GM21723 (cell line): ENCODE data around the gene PPM1H.
"Not testable (repeated sequence)": the region's sequence is repeated elsewhere in the genome, so short reads cannot be mapped to it uniquely, and the experiment has no call there.

ENCODE experiments used
- ATAC-seq: cut with Tn5 transposase; IDR thresholded peaks from one replicate; pipeline ENCODE4 v1.9.1; 2021; ENCODE audit warnings: mild to moderate bottlenecking, moderate library complexity; ENCODE audit not compliant: unreplicated experiment

PPM1H gene

DNA sequence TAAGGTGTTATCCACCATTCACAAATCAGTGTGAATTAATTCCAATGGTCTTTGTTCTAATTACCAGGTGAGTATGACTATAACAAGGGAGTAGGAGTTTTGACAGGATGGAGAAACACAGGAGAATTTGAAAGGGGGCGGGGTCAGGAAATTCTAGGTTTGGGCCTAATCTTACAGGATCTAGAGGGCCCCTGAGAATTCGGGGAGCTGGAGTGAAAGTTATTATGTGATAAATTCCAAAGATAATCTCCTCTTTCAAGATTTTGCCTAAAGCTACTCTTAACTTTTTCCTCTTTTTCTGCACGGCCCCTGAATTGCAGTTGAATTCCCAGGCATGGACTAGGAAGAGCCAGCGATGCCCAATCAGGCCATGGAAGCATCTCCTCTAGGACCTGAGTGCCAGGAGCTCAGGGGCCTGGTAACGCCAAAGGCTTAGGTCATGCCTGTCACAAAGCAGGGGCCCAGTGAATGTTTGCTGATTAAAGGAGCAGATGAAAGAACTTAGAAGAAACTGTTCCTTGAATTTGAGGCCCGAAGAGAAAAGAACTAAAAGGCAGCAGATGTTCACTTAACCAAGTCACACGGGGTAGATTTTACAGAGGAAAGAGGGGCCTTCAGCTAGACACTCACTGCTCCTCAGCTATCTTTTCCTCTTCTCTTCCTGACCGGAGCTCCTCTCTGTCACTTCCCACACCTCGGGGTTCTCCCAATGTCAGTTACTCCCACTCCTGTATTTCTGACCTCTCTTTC is 195.5 kb downstream of the PPM1H start:
- ATAC-seq, result no peak

DNA sequence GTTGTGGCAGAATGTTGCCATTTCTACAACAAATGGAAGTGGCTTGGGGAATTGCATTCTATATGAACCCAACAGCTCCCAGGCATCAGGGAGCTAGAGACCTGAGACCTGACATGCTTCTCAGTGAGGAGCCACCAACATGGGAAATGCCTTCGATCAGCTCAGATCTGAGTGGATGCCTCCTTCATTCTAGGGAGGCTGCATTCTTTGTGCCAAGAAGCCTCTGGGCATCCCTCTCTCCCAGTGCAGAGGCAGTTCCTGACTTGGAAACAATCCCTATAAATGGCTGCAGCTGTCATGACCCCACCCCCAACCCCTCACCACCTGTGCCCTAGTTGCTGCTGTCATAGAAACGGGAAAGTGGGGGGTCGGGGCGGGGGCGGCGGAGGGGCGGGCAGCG is 196.3 kb downstream of the PPM1H start:
- ATAC-seq, result no peak

DNA sequence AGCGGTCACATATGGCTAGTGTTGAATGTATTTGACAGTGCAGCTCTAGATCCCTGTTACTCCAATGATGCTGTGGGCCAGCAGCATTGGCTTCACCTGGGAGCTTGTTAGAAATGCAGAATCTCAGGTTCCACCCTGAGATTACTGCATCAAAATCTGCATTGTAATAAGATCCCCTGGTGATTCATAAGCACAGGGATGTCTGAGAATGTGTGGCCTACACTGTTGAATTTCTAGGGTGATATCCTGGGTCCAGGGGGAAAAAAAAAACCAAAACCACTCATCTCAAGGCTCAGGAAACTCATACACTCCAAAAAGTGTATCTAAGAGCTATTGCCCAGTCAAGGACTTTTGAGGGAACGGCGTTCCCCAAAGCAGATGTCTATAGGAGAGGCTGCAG is 196.8 kb downstream of the PPM1H start:
- no peak for ATAC-seq

DNA sequence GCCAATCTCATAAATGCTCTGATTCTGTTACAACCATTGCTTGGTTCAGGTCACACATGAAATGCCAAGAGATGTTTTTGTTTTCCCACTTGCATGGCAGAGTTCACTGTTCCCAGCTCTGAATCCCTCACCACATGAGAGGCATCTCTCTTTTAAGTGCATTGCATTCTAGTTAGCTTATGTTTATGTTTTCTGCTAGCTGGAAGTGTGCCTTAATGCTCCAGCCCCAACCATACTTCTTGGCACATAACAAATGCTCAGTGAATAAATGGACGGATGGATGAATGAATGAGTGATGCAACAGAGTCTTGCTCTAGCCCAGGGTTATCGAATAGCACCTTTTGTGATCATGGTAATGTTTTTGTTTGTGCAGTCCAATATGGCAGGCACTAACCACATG is 197.3 kb downstream of the PPM1H start:
- ATAC-seq, result no peak

DNA sequence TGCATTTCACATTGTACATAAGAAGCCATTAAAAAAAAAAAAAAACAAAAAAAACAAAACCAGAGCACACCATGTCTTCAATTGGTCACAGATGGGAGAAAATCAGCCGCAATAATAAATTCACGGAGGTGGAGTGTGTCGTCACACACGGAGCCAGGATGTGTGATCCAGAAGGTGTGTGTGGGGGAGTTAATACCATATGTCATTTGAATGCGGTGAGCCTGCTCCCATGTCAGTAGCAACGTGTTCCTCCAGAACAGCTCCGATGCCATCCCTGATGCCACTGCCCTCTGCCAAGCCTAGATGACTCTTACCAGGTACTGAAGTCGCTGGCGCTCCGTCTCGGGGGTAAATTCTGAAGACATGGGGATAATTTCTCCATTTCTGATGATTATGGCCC is 197.8 kb downstream of the PPM1H start:
- no peak for ATAC-seq

DNA sequence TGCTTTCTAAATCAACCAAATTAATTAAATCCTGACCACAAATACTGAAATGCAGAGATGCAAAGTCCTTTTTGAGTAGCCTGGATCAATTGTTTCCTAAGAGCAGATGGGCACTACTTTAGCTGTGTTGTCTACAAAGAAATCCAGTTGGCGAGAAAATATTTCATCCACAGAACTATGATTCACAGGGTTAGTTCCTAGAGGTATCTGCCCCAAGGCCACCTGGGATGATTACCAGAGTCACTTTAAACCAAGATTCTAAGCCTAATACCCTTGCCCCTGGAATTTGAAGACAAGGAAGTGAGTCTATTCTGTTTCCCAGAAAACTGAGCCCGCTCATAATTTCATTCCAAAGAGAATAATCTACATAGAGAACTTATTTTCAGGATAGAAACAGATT is 198.4 kb downstream of the PPM1H start:
- no peak for ATAC-seq

DNA sequence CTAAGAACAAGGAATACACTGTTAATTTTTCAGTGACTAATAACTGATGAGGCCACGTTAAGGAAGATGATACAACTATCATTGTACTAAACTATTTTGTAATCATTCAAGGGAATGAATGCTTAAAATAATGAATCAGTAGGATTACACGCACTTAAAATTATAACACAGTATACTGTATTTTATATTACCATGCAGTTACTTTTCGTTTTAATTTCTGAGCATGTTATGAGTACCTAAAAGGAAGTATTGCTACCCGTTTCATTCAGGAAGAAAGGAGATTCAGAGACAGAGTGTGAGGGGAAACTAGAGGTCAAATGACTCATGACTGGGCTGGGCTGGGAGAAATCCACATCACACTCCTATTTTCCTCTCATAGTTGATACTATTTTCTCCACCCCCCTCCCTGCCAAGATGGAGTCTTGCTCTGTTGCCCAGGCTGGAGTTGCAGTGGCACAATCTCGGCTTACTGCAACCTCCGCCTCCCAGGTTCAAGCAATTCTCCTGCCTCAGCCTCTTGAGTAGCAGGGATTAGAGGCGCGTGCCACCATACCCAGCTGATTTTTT is 202.0 kb downstream of the PPM1H start:
- no peak for ATAC-seq

DNA sequence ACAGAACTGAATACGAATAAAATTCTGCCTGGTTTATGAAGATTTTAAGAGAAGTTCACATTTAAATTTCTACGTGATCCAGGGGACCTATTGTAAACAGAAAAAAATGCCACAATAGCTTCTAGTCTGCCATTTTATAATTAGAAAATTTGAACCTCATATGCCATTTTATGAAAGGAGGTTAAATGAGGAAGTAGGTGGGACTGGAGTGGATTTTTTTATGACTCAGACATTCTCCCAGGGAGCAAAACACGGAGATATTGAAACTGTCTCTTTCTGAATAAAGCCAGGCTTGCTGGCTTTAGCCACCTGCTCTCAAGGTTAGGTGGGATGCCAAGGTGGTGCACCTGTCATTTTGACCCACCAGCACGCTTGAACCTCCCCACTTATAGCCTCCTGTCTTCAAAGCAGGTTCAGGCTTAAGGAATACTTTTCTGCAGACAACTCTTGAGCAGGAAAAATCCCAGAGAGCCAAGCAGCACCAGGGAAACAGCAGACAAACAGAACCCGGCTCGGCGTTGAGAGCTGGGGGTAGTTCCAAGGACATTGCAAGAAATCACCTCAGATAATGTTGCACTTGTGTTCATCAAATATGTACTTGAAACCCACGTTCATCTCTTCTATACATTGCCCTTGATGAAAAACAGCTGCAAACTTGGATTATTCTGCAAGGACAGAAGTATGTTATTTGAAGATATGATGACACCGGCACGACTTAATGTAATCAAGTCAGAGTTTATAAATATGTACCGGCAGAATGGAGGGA is 203.7 kb downstream of the PPM1H start:
- no peak for ATAC-seq

DNA sequence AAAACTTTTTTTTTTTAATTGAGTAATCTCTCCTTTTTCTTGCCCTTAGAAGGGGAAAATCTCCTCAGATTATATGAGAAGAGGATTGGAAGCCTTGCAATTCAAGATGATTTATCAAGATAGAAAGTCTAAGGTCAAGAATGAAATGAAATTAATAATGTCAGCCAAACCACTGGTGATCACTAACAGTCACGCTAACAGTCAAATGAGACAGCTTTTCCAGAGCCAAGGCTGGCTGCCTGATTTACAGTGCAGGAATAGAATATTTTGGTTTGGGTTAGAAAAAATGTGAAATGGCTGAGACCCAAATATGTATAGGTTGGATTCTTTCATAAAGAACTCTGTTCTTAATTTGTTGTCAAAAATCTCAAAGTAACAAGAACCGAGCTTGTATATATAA is 204.3 kb downstream of the PPM1H start:
- ATAC-seq, result no peak

DNA sequence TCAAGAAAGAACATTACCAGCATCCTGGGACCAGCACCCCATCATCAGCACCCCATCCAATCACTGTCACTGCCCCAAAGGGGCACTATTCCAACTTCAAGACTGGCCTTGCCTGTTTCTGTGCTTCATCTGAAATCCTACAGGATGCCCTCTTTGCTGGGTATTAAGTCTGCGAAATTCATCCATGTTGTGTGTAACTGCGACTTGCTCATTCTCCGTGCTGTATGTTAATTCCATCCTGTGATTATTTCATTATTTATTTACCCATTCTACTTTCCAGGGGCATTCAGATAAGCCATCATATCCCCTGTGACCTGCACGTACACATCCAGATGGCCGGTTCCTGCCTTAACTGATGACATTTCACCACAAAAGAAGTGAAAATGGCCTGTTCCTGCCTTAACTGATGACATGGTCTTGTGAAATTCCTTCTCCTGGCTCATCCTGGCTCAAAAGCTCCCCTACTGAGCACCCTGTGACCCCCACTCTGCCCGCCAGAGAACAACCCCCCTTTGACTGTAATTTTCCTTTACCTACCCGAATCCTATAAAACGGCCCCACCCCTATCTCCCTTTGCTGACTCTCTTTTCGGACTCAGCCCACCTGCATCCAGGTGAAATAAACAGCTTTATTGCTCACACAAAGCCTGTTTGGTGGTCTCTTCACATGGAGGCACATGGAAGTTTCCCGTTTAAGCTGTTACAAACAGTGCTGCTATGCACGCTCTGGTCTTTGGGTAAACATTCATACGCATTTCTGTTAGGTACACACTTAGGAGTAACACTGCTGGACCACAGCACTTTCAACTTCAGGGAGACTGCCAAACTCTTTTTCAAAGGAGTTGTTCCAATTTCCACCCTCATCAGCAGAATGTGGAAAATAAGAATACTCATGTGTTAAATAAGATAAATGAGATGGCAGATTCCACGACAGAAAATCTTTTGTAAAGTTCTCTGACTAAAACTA is 205.1 kb downstream of the PPM1H start:
- ATAC-seq, result not testable (repeated sequence)

DNA sequence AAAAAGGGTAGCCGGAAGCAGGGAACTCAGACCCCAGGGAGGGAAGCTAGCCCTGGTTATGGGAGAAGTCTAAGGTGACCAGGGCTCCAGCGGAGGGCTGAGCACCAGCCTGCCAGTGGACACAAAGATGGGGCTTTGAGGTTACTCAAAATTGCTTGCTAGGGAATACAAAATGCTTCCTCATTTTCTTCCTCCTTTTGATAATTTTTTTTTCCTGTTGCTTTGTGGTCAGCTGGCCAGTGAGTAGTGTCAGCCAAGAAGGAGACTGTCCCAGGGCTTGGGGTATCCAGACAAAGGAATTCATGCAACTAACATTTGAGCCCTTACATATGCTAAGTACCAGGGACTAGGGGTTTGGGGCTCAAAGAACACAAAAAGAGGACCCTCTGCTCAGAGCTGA is 206.2 kb downstream of the PPM1H start:
- no peak for ATAC-seq

DNA sequence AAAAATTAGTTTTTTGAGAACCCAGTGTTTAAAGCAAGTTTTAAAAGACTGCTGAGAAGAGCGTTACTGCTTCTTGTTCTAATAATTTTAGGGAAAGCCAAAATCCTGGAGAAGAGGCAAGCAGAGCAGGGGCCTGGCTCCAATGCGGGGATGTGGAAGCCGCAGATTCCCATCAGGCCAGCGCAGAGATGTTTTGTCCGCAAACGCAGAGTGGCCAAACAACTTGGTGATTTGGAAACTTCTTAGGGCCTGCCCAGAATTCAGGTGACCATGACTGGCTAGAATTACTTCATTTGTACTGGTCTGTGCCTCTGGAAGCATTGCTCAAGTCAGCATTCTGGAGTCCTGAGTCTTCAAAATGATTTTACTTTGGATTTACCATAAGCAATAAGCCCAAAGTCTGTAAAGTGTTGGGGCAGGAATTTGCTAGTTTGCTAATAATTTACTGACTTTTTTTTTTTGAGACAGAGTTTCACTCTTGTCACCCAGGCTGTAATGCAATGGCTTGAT is 208.4 kb downstream of the PPM1H start:
- ATAC-seq, result no peak

DNA sequence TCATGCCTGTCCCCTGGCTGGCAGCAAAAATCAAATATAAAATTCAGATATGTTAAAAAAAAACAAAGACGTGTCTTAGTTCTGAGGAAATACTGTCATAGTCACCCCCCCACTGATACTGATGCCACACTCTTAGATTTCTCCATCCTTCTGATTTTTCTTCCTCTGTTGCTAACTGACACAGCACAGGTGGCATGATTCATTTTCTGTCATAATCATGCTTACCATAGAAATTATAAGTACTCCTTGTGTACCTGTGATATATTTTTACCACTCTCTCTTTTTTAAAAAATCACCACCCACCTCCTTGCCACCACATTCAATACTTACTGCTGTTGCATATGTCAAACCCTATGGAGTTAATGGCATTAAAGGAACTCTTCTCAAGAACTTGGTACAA is 209.2 kb downstream of the PPM1H start:
- ATAC-seq, result no peak

DNA sequence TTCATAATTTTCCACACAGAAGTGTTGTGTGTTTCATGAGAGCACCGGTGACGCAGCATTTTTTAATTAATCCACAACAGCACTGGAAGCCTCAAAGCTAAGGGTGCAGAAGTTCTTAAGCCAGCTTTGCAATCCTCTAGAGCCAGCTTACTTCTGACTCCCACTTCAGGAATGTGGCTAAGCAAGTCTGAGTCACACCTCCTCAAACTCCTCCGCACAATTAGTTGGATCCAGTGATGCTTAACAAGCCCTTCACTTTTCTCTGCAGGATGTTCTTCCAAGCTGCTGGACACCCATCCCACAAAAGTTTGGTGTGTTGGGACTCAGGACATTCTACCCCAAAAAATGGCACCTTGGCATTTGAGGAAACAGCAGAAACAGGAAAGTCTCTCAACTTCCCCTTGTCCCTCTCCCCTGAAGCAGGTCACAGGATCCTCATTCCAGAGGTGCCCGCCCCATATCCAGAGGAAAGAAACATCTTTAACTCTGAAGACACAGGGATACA is 210.0 kb downstream of the PPM1H start:
- ATAC-seq, result no peak

DNA sequence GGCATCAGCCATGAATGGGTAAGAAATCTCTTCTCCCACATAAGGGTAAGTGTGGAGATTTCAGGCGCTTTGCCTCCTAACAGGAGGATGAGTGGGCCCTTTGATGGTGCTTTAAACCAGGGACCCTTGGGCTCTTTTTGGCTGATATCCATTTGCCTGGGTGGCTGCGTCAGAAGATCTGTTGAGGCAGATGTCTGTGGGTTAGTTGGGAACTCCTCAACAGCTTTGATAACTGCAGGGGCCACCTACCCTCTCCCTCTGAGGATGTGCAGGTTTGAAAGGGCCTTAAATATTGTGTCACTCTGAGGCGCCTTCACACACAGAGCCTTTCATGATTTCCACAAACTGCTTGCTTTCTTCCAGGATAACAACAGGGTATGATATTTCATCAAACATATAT is 210.7 kb downstream of the PPM1H start:
- ATAC-seq, result no peak

DNA sequence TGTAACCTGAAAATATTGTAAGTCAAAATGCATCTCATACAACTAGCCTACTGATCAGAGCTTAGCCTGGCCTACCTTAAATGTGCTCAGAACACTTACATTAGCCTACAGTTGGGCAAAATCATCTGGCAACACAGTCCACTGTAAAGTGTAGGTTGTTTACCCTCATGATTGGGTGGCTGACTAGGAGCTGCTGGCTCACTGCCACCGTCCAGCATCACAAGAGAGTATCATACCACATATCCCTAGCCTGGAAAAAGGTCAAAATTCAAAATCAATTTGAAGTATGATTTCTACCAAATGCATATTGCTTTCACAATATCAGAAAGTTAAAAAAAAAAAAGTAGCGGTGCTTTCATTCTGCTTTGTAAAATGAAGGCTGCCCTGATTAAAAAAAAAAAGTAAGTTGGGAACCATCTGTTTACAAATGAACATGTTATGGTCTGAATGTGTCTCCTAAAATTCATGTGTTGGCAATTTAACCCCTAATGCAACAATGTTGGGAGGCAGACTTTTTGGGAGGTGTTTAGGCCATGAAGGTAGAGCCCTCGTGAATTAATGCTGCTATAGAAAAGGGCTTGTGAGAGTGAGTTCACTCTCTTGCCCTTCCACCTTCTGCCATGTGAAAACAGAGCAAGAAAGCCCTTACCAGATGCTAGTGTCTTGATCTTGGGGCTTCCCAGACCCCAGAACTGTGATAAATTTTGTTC is 211.8 kb downstream of the PPM1H start:
- no peak for ATAC-seq

DNA sequence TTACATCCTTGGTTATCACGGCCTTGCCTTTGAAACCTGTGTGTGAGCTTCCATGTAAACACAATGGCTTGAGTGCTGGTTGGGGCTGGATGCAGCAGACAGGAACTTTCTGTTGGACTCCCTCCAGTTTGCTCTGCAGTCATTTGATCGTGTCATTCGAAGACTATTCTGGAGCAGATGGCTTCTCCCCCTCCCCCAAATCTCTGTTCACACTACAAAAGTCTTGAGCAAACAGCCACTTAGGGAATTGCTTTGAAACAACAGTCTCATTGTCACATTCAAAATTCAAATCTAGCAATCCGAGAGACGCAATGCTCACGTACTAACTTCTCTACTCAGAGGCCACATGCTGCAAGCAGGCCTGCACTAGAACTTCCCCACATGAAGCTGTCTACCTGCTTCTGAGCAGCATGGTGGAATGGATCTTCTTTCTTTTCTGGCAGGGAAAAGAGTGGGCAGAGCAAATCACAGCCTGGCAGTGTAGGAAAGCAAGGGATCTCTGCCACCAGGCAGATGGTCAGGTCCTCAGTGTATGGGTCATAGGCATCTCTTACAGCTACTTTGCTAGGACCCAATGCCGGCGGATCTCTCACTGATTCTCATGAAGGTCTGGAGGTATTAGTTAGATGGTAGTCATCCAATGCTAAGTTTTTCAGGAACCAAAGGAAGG is 214.2 kb downstream of the PPM1H start:
- no peak for ATAC-seq

DNA sequence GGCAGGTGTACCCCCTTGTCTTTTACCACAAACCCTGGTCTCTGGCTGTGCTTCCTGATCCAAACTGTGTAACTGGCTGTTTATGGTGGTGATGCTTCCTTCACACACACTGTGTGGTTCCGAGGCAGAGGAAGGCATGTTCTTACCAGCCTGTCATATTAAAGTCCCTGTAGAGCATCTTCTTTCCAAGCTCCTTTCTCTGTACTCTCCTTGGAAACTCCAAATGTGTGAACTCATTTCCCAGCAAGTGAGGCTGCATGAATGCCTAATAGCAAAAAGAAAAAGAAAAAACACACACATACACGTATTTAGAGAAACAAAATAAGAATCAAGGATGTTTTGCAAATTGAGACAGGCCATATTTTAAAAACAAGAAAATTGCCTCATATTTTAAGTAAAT is 214.9 kb downstream of the PPM1H start:
- ATAC-seq, result no peak

DNA sequence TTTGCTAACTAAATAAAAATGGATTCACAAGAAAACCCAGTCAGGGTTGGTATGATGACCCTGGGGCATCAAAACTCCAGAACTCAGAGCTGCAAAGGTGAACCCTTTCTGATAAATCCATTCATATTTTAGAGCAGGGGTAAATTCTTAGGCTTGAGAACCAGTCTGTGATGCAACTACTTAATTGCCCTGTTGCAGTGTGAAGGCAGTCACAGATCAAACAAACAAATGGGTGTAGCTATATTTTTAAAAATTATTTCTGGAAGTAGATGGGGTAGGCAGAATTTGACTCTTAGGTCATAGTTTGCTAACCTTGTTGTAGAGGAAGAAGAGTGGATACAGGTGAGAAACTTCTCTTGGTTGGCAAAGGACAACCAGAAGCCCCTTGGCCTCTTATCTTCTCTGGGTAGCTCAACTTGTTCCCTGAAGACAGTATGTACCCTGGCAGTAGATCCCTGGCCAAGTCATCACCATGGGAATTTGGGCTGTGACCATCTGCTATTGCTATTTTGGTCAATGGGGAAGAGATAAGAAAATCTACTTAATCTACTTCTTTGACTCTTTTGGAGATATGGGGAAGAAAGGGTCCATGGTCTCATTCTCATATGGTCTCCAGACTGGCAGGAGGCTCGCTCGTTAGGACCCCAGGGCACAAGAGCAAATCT is 216.1 kb downstream of the PPM1H start:
- ATAC-seq, result no peak
